ENCODE results near the gene S100A6.

- TF ChIP-seq CTCF (IDR thresholded peaks at IDR 0.05), result no peak
- no peak for TF ChIP-seq POLR2A (IDR thresholded peaks at IDR 0.05)
Observed at GRCh38 chr1:153557877-153558276, 22.1 kb upstream of the S100A6 start.
